Mesendoderm (in vitro differentiated cells): Measurements from ENCODE around the gene GABBR2.
"Not testable (repeated sequence)": the region's sequence is repeated elsewhere in the genome, so short reads cannot be mapped to it uniquely, and the experiment has no call there.

Source experiments
- DNase-seq: peaks from one replicate; pipeline ENCODE4 v3.0.0; 2013
- H2AK5ac ChIP-seq: 2 replicates; pipeline ENCODE4 v1.6.1; 2013; ENCODE audit warnings: low read length, inconsistent platforms
- H2BK120ac ChIP-seq: 2 replicates; pipeline ENCODE4 v1.6.1; 2013; ENCODE audit warnings: low read depth, mild to moderate bottlenecking, low read length, moderate library complexity, mixed read lengths
- H2BK15ac ChIP-seq: replicated peaks from 2 replicates; pipeline ENCODE4 v1.6.1; 2013; ENCODE audit warnings: low read depth, mild to moderate bottlenecking, moderate library complexity
- H2BK5ac ChIP-seq: 2 replicates; pipeline ENCODE4 v1.6.1; 2013; ENCODE audit warnings: low read length, inconsistent platforms
- H3K18ac ChIP-seq: 2 replicates; pipeline ENCODE4 v1.6.1; 2013; ENCODE audit warnings: mild to moderate bottlenecking, low read length, mixed read lengths
- H3K23ac ChIP-seq: one replicate; pipeline ENCODE4 v1.6.1; 2013; ENCODE audit warnings: low read length
- H3K27ac ChIP-seq: 2 replicates; pipeline ENCODE4 v1.5.1; 2013; ENCODE audit warnings: low read depth, mild to moderate bottlenecking, inconsistent platforms, low read length, moderate library complexity
- H3K27me3 ChIP-seq: 2 replicates; pipeline ENCODE4 v1.6.1; 2013; ENCODE audit warnings: low read length, control low read depth, mild to moderate bottlenecking, inconsistent platforms; ENCODE audit not compliant: insufficient read depth, poor library complexity
- H3K36me3 ChIP-seq: 2 replicates; pipeline ENCODE4 v1.6.1; 2013; ENCODE audit warnings: low read length, inconsistent platforms; ENCODE audit not compliant: control insufficient read depth, insufficient read depth
- H3K4ac ChIP-seq: one replicate; pipeline ENCODE4 v1.6.1; 2013; ENCODE audit warnings: low read depth, mild to moderate bottlenecking, low read length, moderate library complexity
- H3K4me1 ChIP-seq: 2 replicates; pipeline ENCODE4 v1.6.1; 2013; ENCODE audit warnings: low read depth, low read length, inconsistent platforms; ENCODE audit not compliant: control insufficient read depth
- H3K4me2 ChIP-seq: 2 replicates; pipeline ENCODE4 v1.6.1; 2013; ENCODE audit warnings: low read length
- H3K4me3 ChIP-seq: 2 replicates; pipeline ENCODE4 v1.5.1; 2013; ENCODE audit warnings: mild to moderate bottlenecking, low read length
- H3K56ac ChIP-seq: one replicate; pipeline ENCODE4 v1.6.1; 2013; ENCODE audit warnings: low read length
- H3K79me1 ChIP-seq: 2 replicates; pipeline ENCODE4 v1.6.1; 2013; ENCODE audit warnings: low read length, inconsistent platforms
- H3K79me2 ChIP-seq: 2 replicates; pipeline ENCODE4 v1.6.1; 2013; ENCODE audit warnings: mild to moderate bottlenecking, low read length; ENCODE audit not compliant: control insufficient read depth, insufficient read depth
- H3K9ac ChIP-seq: 2 replicates; pipeline ENCODE4 v1.6.1; 2013; ENCODE audit warnings: low read length, inconsistent platforms
- H4K5ac ChIP-seq: one replicate; pipeline ENCODE4 v1.6.1; 2013; ENCODE audit warnings: low read length
- H4K8ac ChIP-seq: one replicate; pipeline ENCODE4 v1.6.1; 2013; ENCODE audit warnings: low read depth, mild to moderate bottlenecking, control low read depth, low read length, moderate library complexity
- WGBS: extraction: QIAGEN DNeasy Blood & Tissue Kit; methylation state at CpG from one replicate; pipeline ENCODE4 v1.1.7; 2013; ENCODE audit warnings: low lambda C conversion rate, missing lambda C conversion rate; ENCODE audit not compliant: insufficient coverage; ENCODE audit errors: extremely low coverage; 5-methylcytosine and 5-hydroxymethylcytosine counted together

GABBR2 gene

DNA sequence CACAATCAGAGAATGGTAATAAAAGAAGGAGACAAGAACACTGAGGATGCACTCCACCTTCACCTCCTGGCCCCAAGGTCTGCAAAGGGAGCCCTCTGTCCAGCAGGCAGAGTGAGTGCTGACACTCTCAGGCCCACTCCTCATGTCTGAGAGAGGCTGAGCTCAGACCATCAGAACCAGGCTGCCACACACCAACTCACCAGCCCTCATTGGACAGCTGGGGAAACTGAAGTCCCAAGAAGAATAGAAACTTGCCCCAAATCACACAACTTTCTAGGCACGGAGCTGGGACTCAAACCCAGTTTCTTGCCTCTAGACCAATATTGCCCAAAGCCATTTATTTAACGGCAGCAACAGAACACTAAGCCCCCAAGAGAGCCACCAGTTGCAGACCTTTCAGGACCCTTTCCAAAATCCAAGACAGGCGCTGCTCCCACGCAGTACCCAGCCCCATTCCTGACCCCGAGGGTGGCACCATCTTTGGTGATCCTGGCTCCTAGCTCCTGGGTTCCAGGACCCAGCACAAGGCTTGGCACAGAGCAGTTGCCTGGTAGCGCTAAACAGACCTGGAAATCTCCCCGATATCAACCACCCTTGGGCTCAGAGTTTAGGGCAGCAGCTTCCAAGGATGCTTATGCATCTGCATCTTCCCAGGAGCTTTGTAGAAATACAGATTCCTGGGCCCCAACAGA is 192.4 kb downstream of the GABBR2 start:
- no peak overlapping the region for H2AK5ac ChIP-seq
- H4K5ac ChIP-seq, result no peak overlapping the region
- no peak overlapping the region for H3K56ac ChIP-seq
- WGBS, result no CpG with 5 or more reads among the region's 7 CpGs
- H3K4me2 ChIP-seq, result no peak overlapping the region
- H3K18ac ChIP-seq, result no peak overlapping the region
- H2BK15ac ChIP-seq, result no peak overlapping the region
- H3K23ac ChIP-seq, result no peak overlapping the region
- no peaks in the 10 kb centered on the region for H3K36me3 ChIP-seq
- no peaks in the 10 kb centered on the region for H3K79me1 ChIP-seq
- H3K79me2 ChIP-seq, result no peaks in the 10 kb centered on the region
- no peak overlapping the region for H4K8ac ChIP-seq
- no peaks in the 10 kb centered on the region for H3K4me1 ChIP-seq
- no peak overlapping the region for H3K4ac ChIP-seq
- H3K27me3 ChIP-seq, result no peaks in the 10 kb centered on the region
- H2BK120ac ChIP-seq, result no peak overlapping the region
- H3K9ac ChIP-seq, result no peak overlapping the region
- no peak overlapping the region for H3K4me3 ChIP-seq
- DNase-seq, result no peak
- H3K27ac ChIP-seq, result no peak overlapping the region
- H2BK5ac ChIP-seq, result no peak overlapping the region

DNA sequence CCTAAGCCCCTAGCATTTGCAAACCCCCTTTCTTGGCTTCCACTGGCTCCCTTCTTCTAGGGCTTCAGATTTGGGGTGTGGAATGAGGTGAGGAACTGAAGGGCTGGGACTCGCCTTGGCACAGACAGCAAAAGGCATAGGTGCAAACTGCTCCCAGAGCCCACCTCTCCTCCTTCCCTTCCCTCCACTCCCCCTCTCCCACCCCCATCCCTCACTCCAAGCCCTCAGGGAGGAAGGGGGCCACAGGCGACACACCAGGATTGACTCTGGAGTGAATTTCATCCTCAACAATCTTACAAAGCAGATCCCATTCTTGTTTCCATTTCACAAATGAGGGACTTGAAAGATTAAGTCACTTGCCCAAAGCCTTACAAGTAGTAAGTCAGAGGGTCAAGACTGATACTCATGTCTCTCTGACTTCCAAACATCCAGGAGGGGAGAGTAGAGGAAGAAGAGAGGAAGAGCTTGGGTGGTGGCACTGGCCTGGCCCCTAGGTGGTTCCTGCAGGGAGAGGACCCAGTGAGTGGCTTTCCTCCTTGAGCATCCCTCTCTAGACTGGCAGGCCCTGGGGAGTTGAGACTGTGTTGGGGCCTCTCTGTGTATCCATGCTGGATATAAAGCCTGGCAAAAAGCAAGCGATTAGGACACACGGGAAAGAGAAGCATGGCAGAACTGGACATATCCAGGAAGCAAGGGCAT is 193.1 kb downstream of the GABBR2 start:
- Histone ChIP-seq H3K4ac (no peak overlapping the region), H3K27me3 (no peaks in the 10 kb centered on the region), H3K27ac (no peak overlapping the region), H2BK15ac (no peak overlapping the region), H4K8ac (no peak overlapping the region), H3K4me1 (no peaks in the 10 kb centered on the region), H3K79me2 (no peaks in the 10 kb centered on the region), H4K5ac (no peak overlapping the region), H3K18ac (no peak overlapping the region), H3K9ac (no peak overlapping the region), H3K4me3 (no peak overlapping the region), H3K79me1 (no peaks in the 10 kb centered on the region), H3K56ac (no peak overlapping the region), H3K36me3 (no peaks in the 10 kb centered on the region), H2AK5ac (no peak overlapping the region), H3K4me2 (no peak overlapping the region), H3K23ac (no peak overlapping the region), H2BK120ac (no peak overlapping the region), H2BK5ac (no peak overlapping the region)
- no peak for DNase-seq
- WGBS, result no CpG with 5 or more reads among the region's 4 CpGs

DNA sequence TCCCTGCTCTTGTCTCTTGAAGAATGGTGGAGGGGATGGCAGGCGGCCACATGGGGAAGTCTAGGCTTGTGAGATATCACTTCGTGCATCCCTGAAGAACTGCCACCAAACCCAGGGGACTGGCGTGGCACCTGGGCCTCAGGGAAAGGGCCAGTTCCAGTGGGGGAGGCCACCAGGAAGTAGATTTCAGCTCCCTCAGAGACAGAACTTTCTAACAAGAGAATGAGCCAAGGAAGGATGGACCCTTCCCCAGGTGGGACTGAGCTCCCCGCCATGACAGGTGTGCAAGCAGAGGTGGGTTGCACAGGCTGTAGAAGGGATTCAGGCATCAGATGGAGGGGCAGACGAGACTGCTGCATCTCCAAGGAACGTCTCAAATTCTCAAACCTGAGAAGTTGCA is 193.9 kb downstream of the GABBR2 start:
- DNase-seq, result no peak
- no peaks in the 10 kb centered on the region for H3K79me2 ChIP-seq
- H3K23ac ChIP-seq, result no peak overlapping the region
- no peaks in the 10 kb centered on the region for H3K79me1 ChIP-seq
- H3K4me1 ChIP-seq, result no peaks in the 10 kb centered on the region
- H2BK5ac ChIP-seq, result no peak overlapping the region
- H3K18ac ChIP-seq, result no peak overlapping the region
- no peak overlapping the region for H2BK120ac ChIP-seq
- no peak overlapping the region for H3K4me3 ChIP-seq
- no peak overlapping the region for H3K56ac ChIP-seq
- no peaks in the 10 kb centered on the region for H3K27me3 ChIP-seq
- WGBS, result no CpG with 5 or more reads among the region's 6 CpGs
- no peaks in the 10 kb centered on the region for H3K36me3 ChIP-seq
- no peak overlapping the region for H3K4ac ChIP-seq
- no peak overlapping the region for H2AK5ac ChIP-seq
- H4K8ac ChIP-seq, result no peak overlapping the region
- no peak overlapping the region for H3K27ac ChIP-seq
- no peak overlapping the region for H2BK15ac ChIP-seq
- H3K4me2 ChIP-seq, result no peak overlapping the region
- no peak overlapping the region for H3K9ac ChIP-seq
- no peak overlapping the region for H4K5ac ChIP-seq

- not testable (repeated sequence) for H2BK120ac ChIP-seq, H3K79me1 ChIP-seq, H3K36me3 ChIP-seq, H3K79me2 ChIP-seq, H3K18ac ChIP-seq, H4K5ac ChIP-seq, H3K4me3 ChIP-seq, H4K8ac ChIP-seq, H3K4me1 ChIP-seq, H2BK15ac ChIP-seq, H2AK5ac ChIP-seq, H3K56ac ChIP-seq, H3K27me3 ChIP-seq, H3K4me2 ChIP-seq, H3K27ac ChIP-seq, H3K4ac ChIP-seq, H3K23ac ChIP-seq, DNase-seq, H3K9ac ChIP-seq, H2BK5ac ChIP-seq
- WGBS, result no CpG with 5 or more reads among the region's 25 CpGs
Measured at GRCh38 chr9:98508217-98508919, 200.4 kb downstream of the GABBR2 start.

GRCh38 chr9:98506422-98507054 is 202.2 kb downstream of the GABBR2 start:
- Histone ChIP-seq H3K36me3 (no peaks in the 10 kb centered on the region), H3K4me2 (no peak overlapping the region), H3K4me1 (peaks cover 12% of the 10 kb centered on the region), H3K4ac (no peak overlapping the region), H2BK5ac (no peak overlapping the region), H2BK15ac (no peak overlapping the region), H3K79me1 (no peaks in the 10 kb centered on the region), H2BK120ac (no peak overlapping the region), H3K27ac (no peak overlapping the region), H3K9ac (no peak overlapping the region), H2AK5ac (no peak overlapping the region), H3K79me2 (no peaks in the 10 kb centered on the region), H3K27me3 (no peaks in the 10 kb centered on the region), H4K5ac (no peak overlapping the region), H3K4me3 (no peak overlapping the region), H3K23ac (no peak overlapping the region), H3K56ac (no peak overlapping the region), H4K8ac (no peak overlapping the region), H3K18ac (no peak overlapping the region)
- no CpG with 5 or more reads among the region's 6 CpGs for WGBS
- no peak for DNase-seq
